Chondrocyte (in vitro differentiated cells): Measurements from ENCODE around the gene SHD. TPM values are rescaled to one million over a fixed set of nuclear protein-coding genes. Genes with fewer than 3 reads are reported as not detected.
A peak's percentile ranks its signal among the peaks of the same experiment; 100 is the strongest.

Experiments
- DNase-seq: peaks from one replicate; pipeline ENCODE4 v3.0.0; 2021; ENCODE audit warnings: mixed read lengths, low spot score
- H3K27ac Mint-ChIP-seq: one replicate; pipeline ENCODE4 v1.8.0; 2021; ENCODE audit warnings: mild to moderate bottlenecking, moderate library complexity, mixed read lengths; ENCODE audit not compliant: unreplicated experiment
- H3K27me3 Mint-ChIP-seq: 2 replicates; pipeline ENCODE4 v1.8.0; 2021; ENCODE audit warnings: low read depth, mixed read lengths
- H3K36me3 Mint-ChIP-seq: 2 replicates; pipeline ENCODE4 v1.8.0; 2021; ENCODE audit warnings: low read depth, mixed read lengths
- H3K4me1 Mint-ChIP-seq: 2 replicates; pipeline ENCODE4 v1.8.0; 2021; ENCODE audit warnings: low read depth, mild to moderate bottlenecking, mixed read lengths
- H3K4me3 Mint-ChIP-seq: one replicate; pipeline ENCODE4 v1.8.0; 2021; ENCODE audit warnings: mild to moderate bottlenecking, moderate library complexity, mixed read lengths; ENCODE audit not compliant: unreplicated experiment
- H3K9me3 Mint-ChIP-seq: 2 replicates; pipeline ENCODE4 v1.8.0; 2021; ENCODE audit warnings: low read depth, mixed read lengths
- total RNA-seq: library from RNA; stranded (reverse); gene quantifications from 3 replicates; pipeline ENCODE4 v1.2.1, GENCODE V29; 2021
- TF ChIP-seq, protein P1 (sequence below): fragments of 200-600 bp; sonication (generic); IDR thresholded peaks from 2 replicates; pipeline ENCODE4 v1.5.0; 2021; ENCODE audit warnings: antibody characterized with exemption, mild to moderate bottlenecking, moderate library complexity

Gene SHD
- total RNA-seq, 1 donor from 2014 or later, result not detected

DNA sequence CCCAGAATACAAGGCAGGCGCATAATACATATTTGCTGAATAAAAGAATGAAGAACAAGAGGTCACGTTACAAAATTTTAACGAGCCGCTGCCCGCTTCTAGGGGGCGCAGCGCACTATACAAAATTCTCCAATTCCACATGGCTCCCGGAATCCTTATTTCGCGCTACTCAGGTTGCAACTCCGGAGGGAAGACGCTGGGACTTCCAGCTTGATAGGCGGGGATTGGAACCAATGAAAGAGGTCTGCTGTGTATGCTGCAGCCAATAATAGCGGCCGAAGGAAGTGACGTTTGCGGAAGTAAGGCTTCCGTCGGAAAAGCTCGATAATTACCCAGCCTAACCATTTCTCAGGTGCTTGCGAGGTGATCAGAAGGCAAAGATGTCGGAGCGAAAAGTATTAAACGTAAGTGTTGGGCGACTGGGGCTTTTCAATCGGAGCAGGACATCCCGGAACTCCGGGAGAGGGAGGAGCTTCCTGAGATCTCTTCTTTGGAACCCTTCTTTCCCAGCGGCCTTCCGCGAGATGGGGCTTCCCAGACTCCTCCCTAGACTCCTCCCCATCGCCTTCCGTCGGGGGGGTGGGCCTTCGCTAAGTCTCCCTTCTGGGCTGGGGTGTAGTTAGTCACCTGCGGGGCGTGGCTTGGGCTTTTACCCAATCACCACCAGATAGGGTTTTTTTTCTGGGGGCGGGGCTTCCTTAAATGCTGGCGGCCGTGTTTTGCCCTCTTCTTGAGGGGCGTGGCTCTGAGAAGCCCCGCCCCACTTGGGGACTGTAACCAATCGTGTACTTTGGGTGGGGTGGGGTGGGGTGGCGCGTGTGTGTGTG, 32.1 kb upstream of the SHD start, which contains the start of gene YJU2:
Gene YJU2, plus strand, starts transcription at position 314 of the 827 bp plus-strand sequence. Its CDS starts 67 bp downstream, at position 381.
- Mint-ChIP-seq H3K4me3 (peak within 1 kb of the TSS; percentile 94), H3K9me3 (peaks cover 2% of the 10 kb centered on the region), H3K4me1 (peaks cover 11% of the 10 kb centered on the region), H3K27me3 (no peaks in the 10 kb centered on the region), H3K27ac (peak within 1 kb of the TSS; percentile 100), H3K36me3 (peaks cover 23% of the 10 kb centered on the region)
- TF ChIP-seq, protein P1, sequence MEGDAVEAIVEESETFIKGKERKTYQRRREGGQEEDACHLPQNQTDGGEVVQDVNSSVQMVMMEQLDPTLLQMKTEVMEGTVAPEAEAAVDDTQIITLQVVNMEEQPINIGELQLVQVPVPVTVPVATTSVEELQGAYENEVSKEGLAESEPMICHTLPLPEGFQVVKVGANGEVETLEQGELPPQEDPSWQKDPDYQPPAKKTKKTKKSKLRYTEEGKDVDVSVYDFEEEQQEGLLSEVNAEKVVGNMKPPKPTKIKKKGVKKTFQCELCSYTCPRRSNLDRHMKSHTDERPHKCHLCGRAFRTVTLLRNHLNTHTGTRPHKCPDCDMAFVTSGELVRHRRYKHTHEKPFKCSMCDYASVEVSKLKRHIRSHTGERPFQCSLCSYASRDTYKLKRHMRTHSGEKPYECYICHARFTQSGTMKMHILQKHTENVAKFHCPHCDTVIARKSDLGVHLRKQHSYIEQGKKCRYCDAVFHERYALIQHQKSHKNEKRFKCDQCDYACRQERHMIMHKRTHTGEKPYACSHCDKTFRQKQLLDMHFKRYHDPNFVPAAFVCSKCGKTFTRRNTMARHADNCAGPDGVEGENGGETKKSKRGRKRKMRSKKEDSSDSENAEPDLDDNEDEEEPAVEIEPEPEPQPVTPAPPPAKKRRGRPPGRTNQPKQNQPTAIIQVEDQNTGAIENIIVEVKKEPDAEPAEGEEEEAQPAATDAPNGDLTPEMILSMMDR, result peak; percentile 81
- DNase-seq, result peak; percentile 100

DNA sequence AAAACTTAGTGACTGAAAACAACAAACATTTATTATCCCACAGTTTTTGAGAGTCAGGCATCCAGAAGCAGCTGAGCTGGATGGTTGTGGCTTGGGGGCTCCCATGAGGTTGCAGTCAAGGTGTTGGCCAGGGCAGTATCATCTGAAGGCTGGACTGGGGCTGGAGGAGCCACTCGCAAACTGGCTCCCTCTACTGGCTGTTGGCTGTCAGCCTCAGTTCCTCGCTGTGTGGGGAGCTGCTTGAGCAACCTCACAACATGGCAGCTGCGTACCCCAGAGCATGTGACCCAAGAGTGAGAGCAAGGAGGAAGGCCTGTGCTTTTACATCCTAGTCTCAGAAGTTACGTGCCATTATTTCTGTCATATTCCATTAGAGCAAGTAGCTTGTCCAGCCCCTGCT, 22.5 kb upstream of the SHD start:
- DNase-seq, result no peak
- Mint-ChIP-seq H3K27ac (no peak overlapping the region), H3K4me1 (no peaks in the 10 kb centered on the region), H3K4me3 (no peak overlapping the region), H3K9me3 (peaks cover 2% of the 10 kb centered on the region), H3K36me3 (peaks cover 34% of the 10 kb centered on the region), H3K27me3 (no peaks in the 10 kb centered on the region)
- TF ChIP-seq, protein P1, result peak; percentile 36

DNA sequence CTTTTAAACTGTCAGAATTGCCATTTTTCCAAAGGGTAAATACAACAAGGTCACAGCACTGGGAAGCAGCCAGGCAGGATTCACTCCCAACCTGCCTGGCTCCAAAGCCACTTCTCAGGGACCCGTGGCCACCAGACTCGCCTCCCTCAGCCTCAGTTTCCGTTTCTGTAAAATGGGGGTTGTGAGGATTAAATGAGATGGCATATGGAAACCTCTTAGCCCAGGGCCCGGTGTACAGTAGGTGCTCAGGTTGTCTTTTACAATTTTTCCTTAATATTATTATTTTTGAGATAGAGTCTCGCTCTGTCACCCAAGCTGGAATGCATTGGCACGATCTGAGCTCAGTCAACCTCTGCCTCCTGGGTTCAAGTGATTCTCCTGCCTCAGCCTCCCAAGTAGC, 22.0 kb upstream of the SHD start:
- TF ChIP-seq, protein P1, result no peak
- no peak overlapping the region for H3K4me3 Mint-ChIP-seq
- no peaks in the 10 kb centered on the region for H3K4me1 Mint-ChIP-seq
- no peak for DNase-seq
- H3K27ac Mint-ChIP-seq, result no peak overlapping the region
- H3K9me3 Mint-ChIP-seq, result peaks cover 2% of the 10 kb centered on the region
- no peaks in the 10 kb centered on the region for H3K27me3 Mint-ChIP-seq
- peaks cover 34% of the 10 kb centered on the region for H3K36me3 Mint-ChIP-seq

DNA sequence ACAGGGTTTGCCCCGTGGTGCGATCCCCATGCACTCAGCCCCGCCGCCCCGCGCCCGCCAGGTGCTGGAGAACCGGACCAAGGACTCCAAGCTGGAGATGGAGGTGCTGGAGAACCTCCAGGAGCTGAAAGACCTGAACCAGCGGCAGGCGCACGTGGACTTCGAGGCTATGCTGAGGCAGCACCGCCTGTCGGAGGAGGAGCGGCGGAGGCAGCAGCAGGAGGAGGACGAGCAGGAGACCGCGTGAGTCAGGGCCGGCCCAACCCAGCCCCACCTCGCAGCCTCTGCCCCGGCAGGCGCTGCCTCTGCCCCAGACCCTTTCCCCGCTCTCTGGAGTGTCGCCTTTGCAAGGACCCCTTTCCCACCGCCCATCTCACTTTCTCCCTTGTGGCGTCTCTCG, 20.9 kb upstream of the SHD start:
- TF ChIP-seq, protein P1, result no peak
- Mint-ChIP-seq H3K4me1 (no peaks in the 10 kb centered on the region), H3K9me3 (peaks cover 2% of the 10 kb centered on the region), H3K27ac (no peak overlapping the region), H3K36me3 (peaks cover 31% of the 10 kb centered on the region), H3K27me3 (no peaks in the 10 kb centered on the region), H3K4me3 (no peak overlapping the region)
- DNase-seq, result peak; percentile 85

DNA sequence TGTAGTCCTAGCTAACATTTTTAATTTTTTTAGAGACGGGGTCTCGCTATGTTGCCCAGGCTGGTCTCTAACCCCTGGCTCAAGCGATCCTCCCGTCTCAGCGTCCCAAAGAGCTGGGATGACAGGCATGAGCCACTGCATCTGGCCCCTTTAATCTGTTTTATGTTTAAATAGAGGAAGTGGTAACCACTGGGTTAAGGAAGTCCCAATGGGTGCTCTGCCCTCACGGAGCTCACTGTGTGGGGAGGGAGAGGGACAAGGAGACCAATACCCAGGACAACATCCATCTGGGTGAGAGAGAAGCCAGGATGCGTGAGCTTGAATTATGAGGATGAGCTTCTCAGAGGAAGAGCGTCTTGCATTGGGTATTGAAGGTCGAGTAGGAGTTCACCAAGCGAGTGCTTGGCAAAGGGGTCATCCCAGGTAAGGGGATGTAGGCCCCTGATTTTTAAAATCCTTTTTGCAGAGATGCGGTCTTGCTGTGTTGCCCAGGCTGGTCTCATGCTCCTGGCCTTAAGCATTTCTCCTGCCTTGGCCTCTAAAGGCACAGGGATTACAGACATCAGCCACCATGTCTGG, 18.4 kb upstream of the SHD start:
- TF ChIP-seq, protein P1, result no peak
- Mint-ChIP-seq H3K27me3 (no peaks in the 10 kb centered on the region), H3K36me3 (peaks cover 19% of the 10 kb centered on the region), H3K4me3 (no peak overlapping the region), H3K27ac (no peak overlapping the region), H3K9me3 (no peaks in the 10 kb centered on the region), H3K4me1 (no peaks in the 10 kb centered on the region)
- DNase-seq, result no peak
